Kidney glomerular epithelial cell (primary cell): Measurements from ENCODE around the gene FAM174C.
"Not testable (repeated sequence)": the region's sequence is repeated elsewhere in the genome, so short reads cannot be mapped to it uniquely, and the experiment has no call there.

Experiments
- DNase-seq: peaks from one replicate; lab custom pipeline; 2025; lab: John Stamatoyannopoulos, UW

Gene FAM174C

DNA sequence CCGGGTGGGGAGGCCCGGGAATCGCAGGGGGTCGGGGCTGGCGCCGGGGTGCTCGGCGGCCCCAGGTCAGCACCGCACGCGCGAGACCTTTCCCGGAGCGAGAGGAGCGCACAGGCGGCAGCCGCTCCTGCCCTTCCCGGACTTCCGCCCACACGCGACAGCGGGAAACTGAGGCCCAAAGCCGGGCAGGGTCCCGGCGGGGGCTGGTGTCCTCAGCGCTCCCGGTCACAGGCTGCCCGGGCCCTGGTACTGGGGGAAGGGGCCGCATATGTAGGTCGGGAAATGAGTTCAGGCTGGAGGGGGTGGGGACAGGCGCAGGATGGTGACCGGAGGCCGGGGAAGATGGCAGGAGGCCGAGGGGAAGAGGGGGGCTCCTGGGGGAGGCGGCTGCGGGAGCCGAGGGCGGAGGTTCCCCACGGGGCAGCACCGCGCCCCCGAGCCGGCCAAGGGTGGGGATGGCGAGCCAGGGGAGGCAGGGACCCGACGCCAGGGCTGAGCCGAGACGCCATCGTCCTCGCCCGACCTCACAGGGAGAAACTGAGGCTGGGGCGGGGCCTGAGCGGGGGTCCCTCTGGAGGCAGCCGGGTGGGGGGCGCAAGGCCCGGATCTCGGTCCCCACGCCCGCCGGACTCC lies 38.2 kb upstream of the FAM174C start:
- DNase-seq: no peak

DNA sequence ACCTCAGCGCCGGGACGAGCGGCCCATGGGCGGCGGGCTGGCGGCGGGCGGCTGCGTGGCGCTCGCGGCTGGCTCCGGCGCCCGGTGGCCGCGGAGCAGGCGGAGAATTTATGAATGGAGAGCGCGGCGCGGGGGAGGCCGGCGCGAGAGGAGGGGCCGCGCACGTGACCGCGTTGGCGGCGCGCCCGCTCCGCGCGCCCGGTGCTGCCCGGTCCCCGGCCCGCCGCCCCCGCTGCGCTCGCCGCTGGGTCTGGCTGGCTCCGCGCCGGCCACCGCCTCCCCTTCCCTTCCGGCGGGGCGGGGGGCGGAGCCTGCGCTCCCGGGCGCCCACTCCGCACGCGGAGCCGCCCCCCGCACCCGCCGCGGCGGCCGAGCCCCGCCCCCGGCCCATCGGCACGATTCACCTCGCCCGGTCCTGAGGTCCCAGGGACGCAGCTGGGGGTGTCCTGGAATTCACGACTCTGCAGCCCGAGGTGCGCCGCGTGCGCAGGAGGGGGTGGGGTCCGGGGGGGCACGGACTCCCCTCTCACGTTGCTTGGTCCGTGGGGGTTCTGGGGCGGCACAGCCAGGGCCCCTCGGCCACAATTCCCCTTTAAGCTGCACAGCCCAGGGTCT lies 37.5 kb upstream of the FAM174C start, which contains the start of gene CBARP:
CBARP (minus strand) TSS at position 252 of the 615 bp plus-strand sequence. CDS start 1,905 bp downstream, outside the sequence.
- no peak for DNase-seq

DNA sequence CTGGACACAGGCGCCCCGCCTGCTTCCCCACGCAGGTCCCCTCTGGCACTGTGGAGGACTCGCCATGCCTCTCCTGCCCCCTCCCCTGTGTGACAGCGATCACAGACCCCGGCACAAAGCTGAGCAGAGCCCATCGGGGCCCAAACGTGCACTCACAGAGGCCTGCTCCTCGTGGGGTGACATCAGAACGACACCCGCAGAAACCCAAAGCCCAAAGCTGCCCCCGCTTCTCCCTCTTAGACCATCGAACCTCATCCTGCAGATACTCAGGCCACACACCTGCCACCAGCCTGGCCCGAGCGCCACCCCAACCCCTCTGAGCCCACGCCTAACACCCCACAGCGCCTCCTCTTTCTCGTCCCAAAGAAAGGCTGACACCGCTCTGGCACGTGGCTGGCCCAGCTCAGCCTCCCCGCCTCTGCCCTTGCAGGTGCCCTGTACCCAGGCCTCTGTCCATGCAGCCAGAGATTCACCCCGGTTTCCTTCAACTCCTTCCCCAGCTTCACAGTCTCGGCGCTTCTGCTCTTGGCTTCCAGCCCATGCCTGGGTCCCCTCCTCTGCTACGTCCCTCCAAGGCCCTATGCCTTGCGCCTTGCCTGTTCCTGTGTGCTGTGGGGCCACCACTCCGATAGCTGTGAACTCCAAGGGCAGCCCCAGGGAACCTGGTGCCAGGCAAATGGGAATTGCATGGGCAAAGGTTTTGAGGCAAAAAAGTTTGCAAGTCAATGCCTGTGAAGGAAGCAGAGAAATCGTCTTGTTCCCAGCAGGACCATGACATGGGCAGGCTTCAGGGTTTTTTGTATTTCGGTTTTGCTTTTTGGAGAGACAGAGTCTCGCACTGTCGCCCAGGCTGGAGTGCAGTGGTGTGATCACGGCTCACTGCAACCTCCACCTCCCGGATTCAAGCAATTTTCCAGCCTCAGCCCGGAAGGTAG lies 36.7 kb upstream of the FAM174C start:
- DNase-seq: no peak

DNA sequence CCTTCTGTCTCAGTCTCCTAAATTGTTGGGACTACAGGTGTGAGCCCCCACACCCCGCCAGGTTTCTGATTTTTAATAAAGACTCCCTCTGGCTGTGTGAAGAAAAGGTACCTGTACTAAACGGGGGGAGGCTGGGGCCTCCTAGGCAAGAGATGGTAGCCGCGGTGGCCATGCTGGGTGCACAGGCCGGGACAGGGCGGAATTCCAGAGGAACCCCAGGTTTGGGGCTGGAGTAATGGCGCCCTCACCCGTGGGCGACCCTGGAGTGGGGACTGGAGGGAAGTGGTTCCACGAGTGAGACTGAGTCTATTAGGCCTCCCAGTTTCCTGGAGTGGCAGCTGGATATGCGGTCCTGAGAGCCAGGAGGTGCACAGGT lies 35.9 kb upstream of the FAM174C start:
- no peak for DNase-seq

DNA sequence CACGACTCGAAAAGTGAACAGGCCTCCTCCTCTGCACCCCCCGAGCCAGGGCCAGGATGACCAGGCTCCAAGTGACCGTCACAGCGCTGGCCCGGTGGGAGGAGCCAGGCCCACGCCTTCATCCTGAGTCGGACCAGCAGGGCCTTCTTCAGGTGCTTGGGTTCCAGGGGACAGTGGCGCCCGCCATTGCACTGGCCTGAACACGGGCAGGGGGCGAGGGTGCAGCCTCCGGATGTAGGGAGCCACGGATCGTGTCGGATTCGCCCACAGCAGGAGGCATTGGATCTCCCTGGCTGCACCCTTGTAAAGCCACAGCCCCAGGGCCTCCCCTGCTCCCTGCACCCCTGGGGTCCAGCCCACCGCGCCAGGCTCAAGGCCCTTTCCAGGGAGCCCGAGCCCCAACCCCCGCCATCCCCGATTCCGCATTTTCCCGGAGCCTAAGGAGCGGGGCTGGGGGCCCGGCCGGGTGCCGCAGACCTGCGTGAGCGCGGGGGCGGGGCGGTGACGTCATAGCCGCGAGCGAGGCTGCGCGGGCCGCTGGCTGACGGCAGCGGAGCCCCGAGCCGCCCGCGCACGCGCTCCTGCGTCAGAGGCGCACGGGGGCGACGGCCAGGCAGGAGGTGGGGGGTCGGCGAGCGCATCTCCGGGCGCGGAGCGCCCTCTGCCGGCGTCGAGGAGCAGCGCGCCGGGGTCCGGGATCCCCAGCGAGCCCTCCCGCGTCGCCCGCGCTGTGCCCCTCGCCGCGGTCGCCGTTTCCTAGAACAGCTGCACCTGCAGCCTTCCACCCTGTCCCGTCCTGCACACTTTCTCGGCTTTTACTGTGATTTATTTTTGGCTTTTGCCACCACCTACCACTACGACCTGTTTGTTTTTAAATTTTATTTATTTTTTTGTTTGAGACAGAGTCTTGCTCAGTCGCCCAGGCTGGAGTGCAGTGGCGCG lies 35.3 kb upstream of the FAM174C start:
- DNase-seq: peak; percentile 49

DNA sequence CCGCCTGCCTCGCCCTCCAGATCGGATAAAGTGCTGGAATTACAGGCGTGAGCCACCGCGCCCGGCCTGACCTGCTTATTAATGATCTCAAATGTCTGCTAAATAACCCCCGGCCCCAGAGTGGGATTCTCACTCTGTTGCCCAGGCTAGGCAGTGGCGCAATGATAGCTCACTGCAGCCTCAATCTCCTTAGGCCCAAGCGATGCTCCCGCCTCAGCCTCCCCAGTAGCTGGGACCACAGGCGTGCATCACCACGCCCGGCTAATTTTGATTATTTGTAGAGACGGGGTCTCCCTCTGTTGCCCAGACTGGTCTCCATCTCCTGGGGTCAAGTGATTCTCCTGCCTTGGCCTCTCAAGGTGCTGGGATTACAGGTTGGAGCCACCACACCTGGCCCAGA lies 34.4 kb upstream of the FAM174C start:
- no peak for DNase-seq

DNA sequence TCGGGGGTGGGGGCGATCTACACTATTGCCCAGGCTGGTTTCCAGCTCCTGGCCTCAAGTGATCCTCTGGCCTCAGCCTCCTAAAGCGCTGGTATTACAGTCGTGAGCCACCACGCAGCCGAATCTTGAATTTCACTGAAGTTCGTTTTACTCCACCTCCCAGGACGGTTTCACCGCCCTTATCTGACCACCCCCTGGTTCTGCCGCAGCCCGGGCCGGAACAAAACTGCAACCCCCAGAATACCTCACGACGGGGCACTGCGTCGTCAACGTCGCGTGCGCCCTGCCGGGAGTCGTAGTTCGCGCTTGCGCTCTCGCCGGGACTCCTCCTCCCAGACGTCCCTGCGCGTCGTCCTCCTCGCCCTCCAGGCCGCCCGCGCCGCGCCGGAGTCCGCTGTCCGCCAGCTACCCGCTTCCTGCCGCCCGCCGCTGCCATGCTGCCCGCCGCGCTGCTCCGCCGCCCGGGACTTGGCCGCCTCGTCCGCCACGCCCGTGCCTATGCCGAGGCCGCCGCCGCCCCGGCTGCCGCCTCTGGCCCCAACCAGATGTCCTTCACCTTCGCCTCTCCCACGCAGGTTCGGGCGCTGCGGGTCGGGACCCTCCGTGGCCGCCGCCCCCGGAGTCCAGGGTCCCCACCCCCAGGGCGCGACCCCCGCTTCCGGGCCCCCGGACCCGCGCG lies 33.8 kb upstream of the FAM174C start, which contains the start of gene ATP5F1D:
ATP5F1D (plus strand) TSS at position 335 of the 679 bp plus-strand sequence; CDS start at position 435, 100 bp downstream.
- peak; percentile 89 for DNase-seq

DNA sequence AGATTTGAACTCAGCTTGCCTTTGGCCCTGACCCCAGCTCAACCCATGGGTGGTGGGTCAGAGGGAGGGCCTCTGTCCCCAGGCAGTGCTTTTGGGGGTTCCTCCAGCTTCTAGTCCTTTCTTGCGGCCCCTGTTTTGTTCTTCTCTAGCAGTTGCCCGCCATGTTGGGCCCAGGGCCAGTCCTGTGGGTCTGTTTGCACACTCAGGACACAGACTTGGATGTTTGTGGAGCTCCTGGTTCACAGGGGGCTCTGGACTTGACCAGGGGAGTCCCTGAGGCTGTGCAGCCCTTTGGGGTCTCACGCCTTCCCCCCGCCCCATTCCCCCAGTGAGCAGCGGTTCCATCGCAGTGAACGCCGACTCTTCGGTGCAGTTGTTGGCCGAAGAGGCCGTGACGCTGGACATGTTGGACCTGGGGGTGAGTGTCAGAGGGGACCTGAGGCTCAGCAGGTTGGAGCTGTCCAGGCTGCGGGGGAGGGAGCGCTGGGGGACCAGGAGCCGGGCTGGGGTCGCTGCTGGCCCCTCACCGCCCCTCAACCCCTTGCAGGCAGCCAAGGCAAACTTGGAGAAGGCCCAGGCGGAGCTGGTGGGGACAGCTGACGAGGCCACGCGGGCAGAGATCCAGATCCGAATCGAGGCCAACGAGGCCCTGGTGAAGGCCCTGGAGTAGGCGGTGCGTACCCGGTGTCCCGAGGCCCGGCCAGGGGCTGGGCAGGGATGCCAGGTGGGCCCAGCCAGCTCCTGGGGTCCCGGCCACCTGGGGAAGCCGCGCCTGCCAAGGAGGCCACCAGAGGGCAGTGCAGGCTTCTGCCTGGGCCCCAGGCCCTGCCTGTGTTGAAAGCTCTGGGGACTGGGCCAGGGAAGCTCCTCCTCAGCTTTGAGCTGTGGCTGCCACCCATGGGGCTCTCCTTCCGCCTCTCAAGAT lies 31.3 kb upstream of the FAM174C start:
- DNase-seq: peak; percentile 63

DNA sequence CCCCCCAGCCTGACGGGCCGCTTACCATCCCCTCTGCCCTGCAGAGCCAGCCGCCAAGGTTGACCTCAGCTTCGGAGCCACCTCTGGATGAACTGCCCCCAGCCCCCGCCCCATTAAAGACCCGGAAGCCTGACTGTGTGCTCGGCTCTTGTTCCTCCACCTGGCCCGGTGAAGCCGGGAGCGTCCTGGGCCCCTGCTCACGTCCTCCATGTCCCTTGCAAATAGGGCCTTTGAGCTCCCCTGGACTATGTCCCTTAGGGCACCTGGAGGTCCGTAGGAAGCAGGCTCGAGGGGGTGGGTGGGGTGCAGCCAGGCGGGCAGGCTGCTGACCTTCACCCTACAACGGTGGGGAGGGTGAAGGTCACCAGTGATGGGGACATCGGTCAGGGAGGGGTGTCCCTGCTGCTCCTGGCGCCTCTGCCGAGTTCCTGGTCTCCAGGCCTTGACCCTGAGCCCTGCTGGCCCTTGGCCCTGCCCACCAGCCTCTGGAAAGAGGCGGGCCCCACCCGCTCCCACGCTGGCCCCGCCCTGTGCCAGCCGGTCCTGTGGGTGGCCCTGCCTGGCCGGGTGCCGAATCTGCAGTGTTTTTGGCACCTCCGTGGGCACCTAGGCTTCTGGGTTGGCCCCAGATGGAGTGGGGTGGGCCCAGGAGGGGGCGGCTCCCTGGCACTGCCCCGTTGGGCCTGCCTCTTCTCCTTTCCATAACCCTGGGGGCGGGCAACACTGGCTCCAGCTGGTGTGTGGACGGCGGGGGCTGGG lies 30.5 kb upstream of the FAM174C start:
- no peak for DNase-seq

DNA sequence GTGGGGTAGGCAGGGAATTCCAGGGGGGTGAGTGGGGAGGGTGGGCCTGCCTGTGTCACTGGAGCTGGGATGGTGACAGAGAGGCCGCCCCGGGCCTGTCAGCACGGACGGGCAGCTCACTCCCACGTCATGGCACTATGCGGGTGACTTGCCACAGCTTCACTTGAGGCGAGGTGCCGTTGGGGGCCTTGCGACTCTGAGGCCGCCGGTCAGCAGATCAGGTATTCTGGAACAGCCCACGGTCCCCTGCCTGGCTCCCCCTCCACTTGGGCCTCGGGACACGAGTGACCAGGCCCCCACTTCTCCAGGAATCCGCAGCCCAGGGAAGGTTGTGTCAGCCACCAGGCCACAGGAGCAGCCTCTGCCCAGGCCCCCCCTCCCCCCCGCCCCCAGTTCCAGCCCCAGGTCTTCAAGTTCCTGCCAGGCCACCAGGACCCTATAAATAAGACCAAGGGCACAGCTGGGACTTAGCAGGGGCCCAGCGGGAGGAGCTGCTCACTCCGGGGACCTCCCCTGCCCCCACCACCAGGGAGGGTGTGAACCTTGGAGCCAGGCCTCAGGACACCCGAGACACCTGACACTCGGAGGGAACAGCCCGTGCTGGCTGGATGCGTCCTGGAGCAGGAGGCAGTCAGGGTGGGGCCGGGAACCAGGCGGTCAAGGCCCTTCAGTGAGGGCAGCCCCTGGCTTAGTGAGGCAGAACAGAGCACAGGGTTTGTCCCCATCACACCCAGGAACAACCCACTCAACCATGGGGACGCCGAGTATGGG lies 29.7 kb upstream of the FAM174C start:
- DNase-seq: no peak

DNA sequence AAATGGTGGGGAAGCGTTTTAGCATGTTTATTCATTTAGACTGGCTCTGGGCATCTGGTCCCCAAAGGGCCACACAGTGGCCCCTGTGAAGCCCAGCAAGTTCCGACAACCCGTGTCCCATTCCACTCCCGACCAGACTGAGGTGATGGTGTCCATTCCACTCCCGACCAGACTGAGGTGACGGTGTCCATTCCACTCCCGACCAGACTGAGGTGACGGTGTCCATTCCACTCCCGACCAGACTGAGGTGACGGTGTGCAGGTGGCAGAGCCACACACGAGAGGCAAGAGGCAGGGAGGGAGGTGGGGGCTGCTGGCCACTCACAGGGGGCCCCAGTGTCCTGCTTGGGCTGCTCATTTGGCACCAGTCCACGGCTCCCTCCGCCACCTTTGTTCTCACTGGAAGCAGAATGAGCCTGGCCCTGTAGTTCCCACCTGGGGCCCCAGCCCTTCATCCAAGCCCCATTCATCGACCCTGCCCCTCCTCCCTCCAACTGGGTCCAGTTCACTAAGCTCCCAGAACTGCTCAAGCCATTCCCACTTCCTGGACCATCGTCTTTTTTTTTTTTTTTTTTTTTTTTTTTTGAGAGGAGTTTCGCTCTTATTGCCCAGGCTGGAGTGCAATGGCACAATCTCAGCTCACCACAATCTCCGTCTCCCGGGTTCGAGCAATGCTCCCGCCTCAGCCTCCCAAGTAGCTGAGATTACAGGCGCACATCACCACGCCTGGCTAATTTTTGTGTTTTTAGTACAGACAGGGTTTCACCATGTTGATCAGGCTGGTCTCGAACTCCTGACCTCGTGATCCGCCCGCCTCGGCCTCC lies 28.9 kb upstream of the FAM174C start:
- DNase-seq: not testable (repeated sequence)

DNA sequence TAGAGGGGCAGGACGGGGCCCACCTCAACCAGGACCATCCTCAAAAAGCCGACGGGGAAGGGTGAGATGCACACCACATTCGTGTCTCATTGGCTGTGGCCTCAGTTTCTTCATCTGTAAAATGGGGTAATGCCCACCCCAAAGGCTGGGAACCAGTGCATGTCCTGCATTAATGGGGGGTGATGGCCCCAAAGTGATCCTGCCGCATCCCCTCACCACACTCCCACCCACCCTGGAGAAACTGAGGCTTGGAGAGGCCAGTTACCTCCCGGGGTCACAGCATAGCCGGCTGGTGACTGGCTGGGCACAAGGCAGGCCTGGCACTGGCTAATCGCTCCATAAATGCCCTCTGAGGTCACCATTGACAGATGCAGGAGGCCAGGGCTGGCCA lies 27.6 kb upstream of the FAM174C start:
- DNase-seq: no peak

DNA sequence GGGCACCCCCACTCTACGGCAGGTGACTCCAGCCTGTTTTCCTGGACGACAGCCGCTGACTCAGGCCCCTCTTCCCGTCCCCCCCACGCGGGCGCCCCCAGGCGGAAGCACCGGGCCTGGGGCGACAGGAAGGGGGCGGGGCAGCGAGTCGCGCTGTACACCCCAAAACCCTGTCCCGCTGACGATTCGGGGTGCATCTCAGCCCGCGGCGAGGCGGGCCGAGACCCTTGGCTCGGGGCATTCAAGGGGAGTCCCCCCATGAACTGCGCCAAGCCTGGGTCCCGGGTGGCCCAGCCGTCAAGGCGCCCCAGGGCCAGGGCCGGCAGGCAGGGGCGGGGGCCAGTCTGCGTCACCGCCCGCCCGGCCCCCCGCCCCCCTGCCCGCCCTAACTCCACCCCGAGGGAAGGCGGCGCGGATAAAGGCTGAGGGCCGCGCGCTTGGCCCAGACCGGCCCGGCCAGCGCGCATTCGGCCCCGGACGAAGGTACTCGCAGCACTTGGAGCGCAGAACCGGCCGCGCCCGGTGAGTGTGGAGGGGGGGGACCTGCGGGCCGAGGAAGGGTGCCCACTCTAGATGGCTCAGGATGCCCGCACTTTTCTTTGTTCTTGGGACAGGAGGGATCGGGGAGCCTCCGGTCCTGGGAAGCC lies 27.1 kb upstream of the FAM174C start, which contains the start of gene MIDN:
MIDN (plus strand) TSS at position 445 of the 647 bp plus-strand sequence. CDS start 1,714 bp downstream, outside the sequence.
- peak; percentile 76 for DNase-seq

DNA sequence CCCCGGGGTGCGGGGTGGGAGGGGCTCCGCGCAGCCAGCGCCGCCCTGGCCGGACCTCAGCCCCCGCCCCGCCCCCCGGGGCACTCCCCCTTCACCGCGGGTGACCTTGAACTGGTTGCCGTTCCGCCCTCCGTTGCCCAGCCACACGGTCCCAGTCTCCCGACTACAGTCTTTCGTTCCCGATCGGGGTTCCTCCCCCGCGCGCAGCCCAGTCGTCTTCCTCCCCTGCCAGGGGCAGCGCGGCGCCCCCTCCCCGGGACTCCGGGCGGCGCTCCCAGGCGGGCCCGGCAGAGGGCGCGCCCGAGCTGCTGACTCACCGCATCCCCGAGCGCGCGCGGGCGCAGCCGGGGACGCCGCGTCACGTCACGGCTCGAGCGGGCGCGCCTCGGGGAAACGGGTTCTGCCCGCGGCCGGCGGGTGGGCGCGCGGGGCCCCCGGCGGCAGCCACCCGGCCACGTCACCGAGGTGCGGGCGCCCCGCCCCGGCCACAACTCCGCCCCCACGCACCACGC lies 26.5 kb upstream of the FAM174C start:
- peak; percentile 72 for DNase-seq

DNA sequence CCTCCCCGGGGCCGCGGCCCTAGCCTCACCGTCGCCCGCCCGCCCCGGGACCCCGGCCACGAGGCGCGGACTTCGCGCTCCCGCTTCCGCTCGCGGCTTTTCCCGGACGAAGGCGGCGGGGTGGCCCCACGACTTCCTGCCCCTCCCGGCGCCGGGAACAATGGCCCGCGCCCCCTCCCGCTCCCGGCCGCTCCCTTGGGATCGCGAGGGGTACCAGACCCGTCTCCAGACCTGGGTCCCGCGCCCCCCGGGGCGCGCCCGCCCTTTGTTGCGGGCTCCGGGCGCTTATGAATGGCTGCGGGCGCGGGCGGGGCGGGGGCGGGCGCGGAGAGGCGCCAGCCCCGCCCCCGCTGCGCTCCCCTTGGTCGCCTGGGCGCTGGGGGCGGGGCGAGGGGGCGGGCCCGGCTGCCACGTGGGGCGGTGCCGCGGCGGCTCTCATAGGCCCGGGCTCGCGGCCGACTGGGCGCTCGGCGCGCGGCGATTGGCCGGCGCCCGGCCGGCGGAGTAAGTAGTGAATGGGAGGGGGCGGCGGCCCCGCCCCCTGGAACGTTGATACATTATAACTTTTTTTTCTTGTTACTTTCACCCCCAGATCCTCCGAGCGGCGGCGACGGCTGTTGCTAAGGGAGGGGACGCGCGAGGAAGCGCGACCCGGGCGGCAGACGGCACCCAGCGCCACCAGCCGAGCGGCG lies 25.9 kb upstream of the FAM174C start:
- peak; percentile 95 for DNase-seq

DNA sequence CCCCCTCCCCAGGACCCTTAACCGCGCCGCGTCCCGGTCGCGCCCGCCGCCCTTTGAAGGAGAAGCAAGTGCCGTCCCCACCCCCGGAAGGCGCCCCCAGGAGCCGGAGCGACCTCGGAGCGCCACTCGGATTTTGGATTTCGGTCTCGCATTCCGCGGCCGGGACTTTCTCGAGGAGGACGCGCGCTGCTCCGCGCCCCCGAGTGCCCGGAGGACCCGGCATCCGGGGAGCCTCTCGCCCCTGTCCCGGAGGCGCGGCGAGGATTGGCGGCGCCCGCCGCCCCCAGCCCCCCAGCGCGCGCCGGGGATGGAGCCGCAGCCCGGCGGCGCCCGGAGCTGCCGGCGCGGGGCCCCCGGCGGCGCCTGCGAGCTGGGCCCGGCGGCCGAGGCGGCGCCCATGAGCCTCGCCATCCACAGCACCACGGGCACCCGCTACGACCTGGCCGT lies 25.3 kb upstream of the FAM174C start:
- no peak for DNase-seq
